Measurements from ENCODE around the gene M6PR. TPM values are rescaled to one million over a fixed set of nuclear protein-coding genes. Genes with fewer than 3 reads are reported as not detected.

Gene M6PR
- total RNA-seq: 72.2 TPM

DNA sequence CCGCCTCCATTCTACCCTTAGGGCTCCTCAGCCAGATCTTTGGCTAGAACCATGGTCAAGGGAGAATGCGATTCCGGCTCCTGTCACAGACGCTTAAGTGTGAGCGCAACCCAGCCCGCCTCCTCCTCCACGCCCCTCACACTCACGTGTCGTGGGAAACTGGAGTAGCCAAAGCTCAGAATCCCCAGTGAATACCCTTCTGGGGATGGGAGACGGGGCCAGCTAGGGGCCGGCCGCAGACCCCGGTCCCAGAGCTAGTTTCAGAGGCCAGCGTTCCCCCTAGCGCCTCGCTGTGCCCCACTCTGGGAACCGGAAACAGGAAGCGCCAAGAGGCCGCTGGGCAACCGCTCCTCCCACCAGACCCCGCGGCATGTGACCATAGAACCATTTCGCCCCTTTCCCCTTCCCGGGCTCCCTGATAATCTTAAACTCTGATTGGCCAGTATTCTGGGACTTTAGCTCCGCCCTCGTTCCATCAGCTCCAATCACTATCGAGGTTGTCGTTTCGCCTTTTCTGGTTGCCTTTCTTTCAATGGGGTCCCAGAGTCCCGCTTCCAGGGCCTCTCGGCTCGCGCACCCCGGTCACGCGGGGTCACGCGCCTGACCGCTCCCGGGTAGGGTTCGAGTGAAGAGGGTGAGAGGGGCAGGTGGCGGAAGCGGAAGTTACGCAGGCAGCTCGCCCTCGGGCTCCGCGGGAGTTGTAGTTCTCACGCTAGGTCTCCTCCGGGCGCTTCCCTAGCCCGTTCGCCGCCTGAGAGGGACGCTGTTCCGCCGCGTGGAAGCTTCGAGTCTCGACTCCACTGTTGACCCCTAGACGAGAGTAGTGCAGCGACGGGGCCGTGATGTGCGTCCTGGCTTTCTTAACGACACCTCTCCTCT lies at the start of gene M6PR:
TSS of gene M6PR (minus strand) at position 304 of the 879 bp plus-strand sequence. CDS start 3,241 bp downstream, outside the sequence.
- H3K36me3 ChIP-seq: peaks cover 0 to 17% of the 10 kb centered on the region in 2 donors
- H3K27ac ChIP-seq: peak within 1 kb of the TSS; percentile 96 to 100
- intact Hi-C loops (cut with DNase I): loop anchor here (1.0 to 10.0 kb wide), 7 partner anchors 34 to 915 kb away; partner anchors contain the start of genes A2M, FOXJ2 and RIMKLB
- no peaks in the 10 kb centered on the region for H3K27me3 ChIP-seq
- H3K4me1 ChIP-seq: peaks cover 0 to 22% of the 10 kb centered on the region in 2 donors
- peak; percentile 76 to 96 for DNase-seq (ENCODE audit: low spot score in 2 of 2)
- TF ChIP-seq CTCF (IDR thresholded peaks at IDR 0.05): peak; percentile 36 to 63 (median 48)
- H3K4me3 ChIP-seq: peak within 1 kb of the TSS; percentile 78 to 83
- H3K9me3 ChIP-seq: no peaks in the 10 kb centered on the region

DNA sequence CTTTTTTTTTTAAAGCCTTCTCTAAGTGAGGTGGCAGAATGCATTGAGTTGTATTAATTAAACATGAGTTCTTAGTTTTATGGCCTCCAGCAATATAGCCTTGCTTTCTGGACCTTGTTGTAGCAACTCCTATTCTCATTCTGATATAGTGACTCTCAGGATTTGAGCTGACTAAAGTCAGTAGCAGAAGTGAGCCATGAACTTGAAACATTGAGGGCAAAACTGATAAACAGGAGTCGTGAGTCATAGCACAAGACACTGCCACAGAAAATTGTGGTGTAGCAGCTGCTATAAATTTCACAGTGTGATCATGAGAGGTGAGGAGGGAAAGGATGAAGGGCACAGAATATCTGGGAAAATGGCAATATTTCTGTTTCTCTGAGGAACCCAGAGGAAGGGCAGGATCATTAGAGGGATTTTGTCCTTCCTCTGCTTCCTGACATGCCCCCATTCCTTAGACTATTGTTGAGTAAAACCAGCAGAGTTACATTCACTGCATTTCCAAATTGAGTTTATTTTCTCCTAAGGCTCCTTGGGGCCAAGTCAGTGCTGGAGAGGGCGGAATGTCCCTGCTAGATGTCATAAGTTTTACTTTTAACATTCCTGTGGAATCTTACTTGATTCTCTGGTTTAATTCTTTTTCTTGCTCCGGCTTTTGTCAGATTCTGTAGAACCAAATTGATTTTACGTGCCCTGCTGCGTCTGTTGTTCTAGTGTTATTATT lies 47.4 kb upstream of the M6PR start:
- Histone ChIP-seq H3K9me3 (no peaks in the 10 kb centered on the region), H3K4me1 (no peaks in the 10 kb centered on the region), H3K36me3 (no peaks in the 10 kb centered on the region), H3K4me3 (no peak overlapping the region), H3K27ac (no peak overlapping the region), H3K27me3 (no peaks in the 10 kb centered on the region)
- intact Hi-C loops (cut with DNase I): no loop called here
- DNase-seq (ENCODE audit: low spot score in 2 of 2): no peak
- TF ChIP-seq CTCF (IDR thresholded peaks at IDR 0.05): no peak

GRCh38 chr12:8995021-8995775 lies 45.8 kb upstream of the M6PR start:
- no peaks in the 10 kb centered on the region for H3K27me3 ChIP-seq
- H3K4me3 ChIP-seq: no peak overlapping the region
- intact Hi-C loops (cut with DNase I): no loop called here
- no peak for TF ChIP-seq CTCF (IDR thresholded peaks at IDR 0.05)
- H3K4me1 ChIP-seq: no peaks in the 10 kb centered on the region
- no peaks in the 10 kb centered on the region for H3K36me3 ChIP-seq
- DNase-seq (ENCODE audit: low spot score in 2 of 2): no peak
- no peak overlapping the region for H3K27ac ChIP-seq
- no peaks in the 10 kb centered on the region for H3K9me3 ChIP-seq

DNA sequence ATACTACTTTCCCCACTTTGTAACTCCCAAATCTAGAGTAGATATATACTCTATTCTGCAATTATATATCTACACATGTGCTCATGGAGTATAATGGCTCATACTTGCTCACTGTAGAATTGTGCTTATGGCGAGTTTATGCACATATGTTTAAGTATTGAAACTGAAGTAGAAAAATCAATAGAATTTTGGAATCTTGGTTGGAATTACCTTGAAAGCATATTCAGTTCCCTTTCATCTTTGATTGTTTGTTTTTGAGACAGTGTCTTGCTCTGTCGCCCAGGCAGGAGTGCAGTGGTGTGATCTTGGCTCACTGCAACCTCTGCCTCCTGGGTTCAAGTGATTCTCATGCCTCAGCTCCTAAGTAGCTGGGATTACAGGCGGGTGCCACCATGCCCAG lies 44.4 kb upstream of the M6PR start:
- H3K4me3 ChIP-seq: no peak overlapping the region

More for the DNA sequence above, 44.4 kb upstream of the M6PR start:
- intact Hi-C loops (cut with DNase I): no loop called here
- no peak for DNase-seq (ENCODE audit: low spot score in 2 of 2)
- H3K4me1 ChIP-seq: no peaks in the 10 kb centered on the region
- no peaks in the 10 kb centered on the region for H3K36me3 ChIP-seq
- no peaks in the 10 kb centered on the region for H3K27me3 ChIP-seq
- H3K9me3 ChIP-seq: no peaks in the 10 kb centered on the region
- H3K27ac ChIP-seq: no peak overlapping the region
- TF ChIP-seq CTCF (IDR thresholded peaks at IDR 0.05): no peak
